Activated CD8-positive, alpha-beta T cell treated with anti-CD3 and anti-CD28 coated beads for 36 hours (primary cell): ENCODE results near the gene CDH15. TPM values are rescaled to one million over a fixed set of nuclear protein-coding genes. Genes with fewer than 3 reads are reported as not detected.

Source experiments
- ATAC-seq: fragments of 200-7000 bp; cut with Tn5 transposase; one replicate; pipeline ENCODE4 v1.10.0; 2021; ENCODE audit warnings: mild to moderate bottlenecking, moderate library complexity
- CTCF ChIA-PET: fragments of 350-600 bp; sonication (Branson Sonifier 250); formaldehyde crosslinking; loops from one replicate; lab custom pipeline; 2021; ENCODE audit warnings: antibody characterized with exemption; lab: Charles Lee
- POLR2A ChIA-PET: fragments of 350-600 bp; sonication (Branson Sonifier 250); formaldehyde crosslinking; loops from one replicate; lab custom pipeline; 2021; ENCODE audit warnings: antibody characterized with exemption; lab: Charles Lee
- DNase-seq: peaks from one replicate; pipeline ENCODE4 v3.0.0-alpha.2; 2020
- H3K27ac Mint-ChIP-seq: one replicate; pipeline ENCODE4 v1.8.0; 2021; ENCODE audit warnings: mild to moderate bottlenecking, mixed read lengths
- H3K27me3 Mint-ChIP-seq: one replicate; pipeline ENCODE4 v1.8.0; 2021; ENCODE audit warnings: mixed read lengths
- H3K36me3 Mint-ChIP-seq: one replicate; pipeline ENCODE4 v1.8.0; 2021; ENCODE audit warnings: low read depth, mixed read lengths
- H3K4me1 Mint-ChIP-seq: one replicate; pipeline ENCODE4 v1.8.0; 2021; ENCODE audit warnings: low read depth, mixed read lengths
- H3K4me3 Mint-ChIP-seq: one replicate; pipeline ENCODE4 v1.8.0; 2021; ENCODE audit warnings: mild to moderate bottlenecking, moderate library complexity, mixed read lengths
- H3K9me3 Mint-ChIP-seq: one replicate; pipeline ENCODE4 v1.8.0; 2021; ENCODE audit warnings: mixed read lengths
- CTCF ChIP-seq: fragments of 200-600 bp; IDR thresholded peaks from one replicate; pipeline ENCODE4 v1.8.0; 2022; ENCODE audit warnings: antibody characterized with exemption, mild to moderate bottlenecking
- intact Hi-C: fragments of 100-400 bp; cut with micrococcal nuclease; formaldehyde crosslinking; loops from one replicate; pipeline ENCODE4 v1.10.0; 2022
- total RNA-seq, 2 experiments: library from RNA; stranded (reverse); gene quantifications; one replicate each; pipeline ENCODE4 v1.2.3, GENCODE V29; 2021

Gene CDH15
- total RNA-seq, 2 experiments from 2014 or later, result not detected

- Mint-ChIP-seq H3K4me3 (no peak overlapping the region), H3K27ac (no peak overlapping the region), H3K36me3 (no peaks in the 10 kb centered on the region), H3K27me3 (peaks cover 28% of the 10 kb centered on the region), H3K4me1 (peaks cover 13% of the 10 kb centered on the region), H3K9me3 (no peaks in the 10 kb centered on the region)
- ATAC-seq, result no peak
- ChIA-PET CTCF (no interaction called here), POLR2A (interaction anchor here (0.9 kb wide), 1 partner anchor 42 kb away, joined by 3 read pairs; no protein-coding TSS in a partner anchor)
- no peak for TF ChIP-seq CTCF
- DNase-seq, result no peak
- intact Hi-C loops, result no loop called here
Observed at GRCh38 chr16:89198417-89199240, 27.1 kb downstream of the CDH15 start.

GRCh38 chr16:89199241-89200123 is 27.9 kb downstream of the CDH15 start:
- POLR2A ChIA-PET, result interaction anchor here (0.9 kb wide), 1 partner anchor 41 kb away, joined by 3 read pairs; no protein-coding TSS in a partner anchor

GRCh38 chr16:89200124-89200849 is 28.7 kb downstream of the CDH15 start, which contains the start of gene SLC22A31:
Gene SLC22A31, minus strand, starts transcription at chr16:89200537. Its CDS starts 36 bp downstream, at chr16:89200501.
- peaks cover 13% of the 10 kb centered on the region for H3K4me1 Mint-ChIP-seq
- H3K27me3 Mint-ChIP-seq, result peaks cover 39% of the 10 kb centered on the region
- DNase-seq, result no peak
- ATAC-seq, result no peak
- H3K36me3 Mint-ChIP-seq, result no peaks in the 10 kb centered on the region
- no peak within 1 kb of the TSS for H3K27ac Mint-ChIP-seq
- intact Hi-C loops, result no loop called here
- H3K9me3 Mint-ChIP-seq, result no peaks in the 10 kb centered on the region
- TF ChIP-seq CTCF, result no peak
- CTCF ChIA-PET, result no interaction called here
- POLR2A ChIA-PET, result no interaction called here
- H3K4me3 Mint-ChIP-seq, result peak within 1 kb of the TSS; percentile 40

More at GRCh38 chr16:89199241-89200123, 27.9 kb downstream of the CDH15 start:
- no peaks in the 10 kb centered on the region for H3K36me3 Mint-ChIP-seq
- peaks cover 35% of the 10 kb centered on the region for H3K27me3 Mint-ChIP-seq
- H3K4me1 Mint-ChIP-seq, result peaks cover 13% of the 10 kb centered on the region
- H3K27ac Mint-ChIP-seq, result no peak overlapping the region
- no peak for TF ChIP-seq CTCF
- intact Hi-C loops, result no loop called here
- H3K9me3 Mint-ChIP-seq, result no peaks in the 10 kb centered on the region
- CTCF ChIA-PET, result no interaction called here
- ATAC-seq (no peak), DNase-seq (no peak)
- no peak overlapping the region for H3K4me3 Mint-ChIP-seq

GRCh38 chr16:89200850-89201411 is 29.4 kb downstream of the CDH15 start:
- no peak overlapping the region for H3K27ac Mint-ChIP-seq
- intact Hi-C loops, result no loop called here
- DNase-seq (no peak), ATAC-seq (no peak)
- peak overlapping the region; percentile 40 for H3K4me3 Mint-ChIP-seq
- TF ChIP-seq CTCF, result no peak
- CTCF ChIA-PET, result no interaction called here
- POLR2A ChIA-PET, result no interaction called here
- no peaks in the 10 kb centered on the region for H3K9me3 Mint-ChIP-seq
- H3K36me3 Mint-ChIP-seq, result no peaks in the 10 kb centered on the region
- peaks cover 13% of the 10 kb centered on the region for H3K4me1 Mint-ChIP-seq
- peaks cover 39% of the 10 kb centered on the region for H3K27me3 Mint-ChIP-seq
